ENCODE results near the gene GAST. TPM values are rescaled to one million over a fixed set of nuclear protein-coding genes. Genes with fewer than 3 reads are reported as not detected.

GAST gene
- total RNA-seq, 1 donor from 2014 or later = not detected

GRCh38 chr17:41737680-41738023, 25.5 kb downstream of the GAST start:
- no peak overlapping the region for H2AFZ ChIP-seq (replicated peaks)
- no peak overlapping the region for H3K27ac ChIP-seq
- no peaks in the 10 kb centered on the region for H3K79me2 ChIP-seq (ENCODE audit: low read depth)
- H3K9me3 Mint-ChIP-seq = peaks cover 2% of the 10 kb centered on the region
- H3K4me3 ChIP-seq = no peak overlapping the region
- H3K36me3 ChIP-seq = no peaks in the 10 kb centered on the region
- no peak for TF ChIP-seq EZH2phosphoT487 (IDR thresholded peaks at IDR 0.05)
- no peak for TF ChIP-seq CTCF (IDR thresholded peaks at IDR 0.05)
- no peak for TF ChIP-seq EZH2 (IDR thresholded peaks at IDR 0.05)
- H3K9ac ChIP-seq = no peak overlapping the region
- peaks cover 8% of the 10 kb centered on the region for H3F3A ChIP-seq (ENCODE audit: low read depth)
- peak overlapping the region; percentile 42 for H3K27ac Mint-ChIP-seq
- peaks cover 3% of the 10 kb centered on the region for H4K20me1 ChIP-seq (ENCODE audit: low read depth)
- peaks cover 53% of the 10 kb centered on the region for H3K27me3 ChIP-seq
- no peak overlapping the region for H3K4me3 Mint-ChIP-seq
- H3K36me3 Mint-ChIP-seq = no peaks in the 10 kb centered on the region
- H3K4me2 ChIP-seq = no peak overlapping the region
- DNase-seq (ENCODE audit: low spot score) = no peak
- no peaks in the 10 kb centered on the region for H3K9me3 ChIP-seq (ENCODE audit: low read depth)
- H3K4me1 ChIP-seq = peaks cover 4% of the 10 kb centered on the region
- peaks cover 38% of the 10 kb centered on the region for H3K27me3 Mint-ChIP-seq (ENCODE audit: insufficient read depth, low read depth)
- peaks cover 14% of the 10 kb centered on the region for H3K4me1 Mint-ChIP-seq

DNA sequence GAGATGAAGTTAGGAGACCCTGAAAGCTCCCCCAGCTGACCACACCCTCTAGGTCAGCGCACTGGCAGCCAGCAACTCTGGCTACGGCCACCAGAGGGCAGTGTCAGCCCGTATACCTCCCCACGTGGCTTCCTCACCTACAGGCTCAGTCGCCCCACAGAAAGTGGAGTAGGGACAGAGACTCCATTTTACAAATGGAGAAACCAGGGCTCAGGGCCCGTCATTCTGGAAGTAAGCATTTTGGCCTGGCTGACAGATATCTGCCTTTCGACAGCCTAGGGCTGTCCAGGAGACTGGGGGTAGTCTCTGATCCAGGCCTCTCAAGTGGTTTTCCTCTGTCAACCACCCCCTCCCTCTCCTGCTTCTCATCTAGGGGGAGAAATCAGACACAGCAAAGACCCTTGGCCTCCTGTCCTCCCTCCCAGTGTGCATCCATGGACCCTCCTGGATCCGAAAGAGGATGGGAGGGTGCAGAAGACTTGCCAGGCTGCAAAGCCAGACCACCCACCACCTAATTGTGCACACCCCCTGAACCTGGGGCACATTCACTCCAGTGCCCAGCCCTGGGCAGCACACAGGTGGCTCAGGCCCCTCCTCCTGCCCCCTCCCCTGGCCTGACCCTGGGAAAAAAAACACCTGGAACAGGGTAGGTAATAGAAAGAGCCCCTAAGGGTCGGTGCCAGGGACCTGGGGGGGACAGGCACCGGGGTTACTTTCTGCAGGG, 26.1 kb downstream of the GAST start:
- H3K4me3 ChIP-seq = no peak overlapping the region
- peaks cover 3% of the 10 kb centered on the region for H4K20me1 ChIP-seq (ENCODE audit: low read depth)
- DNase-seq (ENCODE audit: low spot score) = peak; percentile 90
- H3K4me2 ChIP-seq = no peak overlapping the region
- peaks cover 8% of the 10 kb centered on the region for H3F3A ChIP-seq (ENCODE audit: low read depth)
- TF ChIP-seq CTCF (IDR thresholded peaks at IDR 0.05) = peak; percentile 98
- no peak for TF ChIP-seq EZH2phosphoT487 (IDR thresholded peaks at IDR 0.05)
- no peak for TF ChIP-seq EZH2 (IDR thresholded peaks at IDR 0.05)
- H3K79me2 ChIP-seq (ENCODE audit: low read depth) = no peaks in the 10 kb centered on the region
- H3K9me3 ChIP-seq (ENCODE audit: low read depth) = no peaks in the 10 kb centered on the region
- Mint-ChIP-seq H3K4me3 (peak overlapping the region; percentile 24), H3K9me3 (peaks cover 2% of the 10 kb centered on the region), H3K4me1 (peaks cover 13% of the 10 kb centered on the region), H3K36me3 (no peaks in the 10 kb centered on the region), H3K27ac (peak overlapping the region; percentile 76), H3K27me3 (ENCODE audit: insufficient read depth, low read depth) (peaks cover 32% of the 10 kb centered on the region)
- H2AFZ ChIP-seq (replicated peaks) = peak overlapping the region; percentile 90
- H3K36me3 ChIP-seq = no peaks in the 10 kb centered on the region
- H3K4me1 ChIP-seq = peaks cover 4% of the 10 kb centered on the region
- no peak overlapping the region for H3K9ac ChIP-seq
- H3K27me3 ChIP-seq = peaks cover 47% of the 10 kb centered on the region
- H3K27ac ChIP-seq = no peak overlapping the region

GRCh38 chr17:41738801-41739112, 26.6 kb downstream of the GAST start:
- no peaks in the 10 kb centered on the region for H3K9me3 ChIP-seq (ENCODE audit: low read depth)
- TF ChIP-seq CTCF (IDR thresholded peaks at IDR 0.05) (no peak), EZH2phosphoT487 (IDR thresholded peaks at IDR 0.05) (no peak), EZH2 (IDR thresholded peaks at IDR 0.05) (no peak)

More at GRCh38 chr17:41738801-41739112, 26.6 kb downstream of the GAST start:
- H2AFZ ChIP-seq (replicated peaks) = peak overlapping the region; percentile 90
- Mint-ChIP-seq H3K27me3 (ENCODE audit: insufficient read depth, low read depth) (peaks cover 29% of the 10 kb centered on the region), H3K4me3 (no peak overlapping the region), H3K4me1 (peaks cover 11% of the 10 kb centered on the region), H3K9me3 (no peaks in the 10 kb centered on the region), H3K27ac (no peak overlapping the region), H3K36me3 (no peaks in the 10 kb centered on the region)
- no peak overlapping the region for H3K9ac ChIP-seq
- H3K4me1 ChIP-seq = peaks cover 4% of the 10 kb centered on the region
- peaks cover 42% of the 10 kb centered on the region for H3K27me3 ChIP-seq
- H3K27ac ChIP-seq = no peak overlapping the region
- no peaks in the 10 kb centered on the region for H3K36me3 ChIP-seq
- peaks cover 8% of the 10 kb centered on the region for H3F3A ChIP-seq (ENCODE audit: low read depth)
- peaks cover 2% of the 10 kb centered on the region for H4K20me1 ChIP-seq (ENCODE audit: low read depth)
- no peak overlapping the region for H3K4me2 ChIP-seq
- no peak overlapping the region for H3K4me3 ChIP-seq
- DNase-seq (ENCODE audit: low spot score) = no peak
- no peaks in the 10 kb centered on the region for H3K79me2 ChIP-seq (ENCODE audit: low read depth)
